HG03575 (cell line): ENCODE data around the gene NBEAL2.
"Not testable (repeated sequence)": the region's sequence is repeated elsewhere in the genome, so short reads cannot be mapped to it uniquely, and the experiment has no call there.

Experiments
- ATAC-seq: cut with Tn5 transposase; IDR thresholded peaks from one replicate; pipeline ENCODE4 v1.9.1; 2021; ENCODE audit not compliant: unreplicated experiment, insufficient number of reproducible peaks, low FRiP score; ENCODE audit errors: extremely low read depth

The NBEAL2 gene

GRCh38 chr3:46960081-46960701 lies 19.3 kb upstream of the NBEAL2 start:
- ATAC-seq = no peak

GRCh38 chr3:46960835-46961234 lies 18.6 kb upstream of the NBEAL2 start:
- ATAC-seq = no peak

GRCh38 chr3:46962427-46962826 lies 17.0 kb upstream of the NBEAL2 start:
- ATAC-seq = no peak

DNA sequence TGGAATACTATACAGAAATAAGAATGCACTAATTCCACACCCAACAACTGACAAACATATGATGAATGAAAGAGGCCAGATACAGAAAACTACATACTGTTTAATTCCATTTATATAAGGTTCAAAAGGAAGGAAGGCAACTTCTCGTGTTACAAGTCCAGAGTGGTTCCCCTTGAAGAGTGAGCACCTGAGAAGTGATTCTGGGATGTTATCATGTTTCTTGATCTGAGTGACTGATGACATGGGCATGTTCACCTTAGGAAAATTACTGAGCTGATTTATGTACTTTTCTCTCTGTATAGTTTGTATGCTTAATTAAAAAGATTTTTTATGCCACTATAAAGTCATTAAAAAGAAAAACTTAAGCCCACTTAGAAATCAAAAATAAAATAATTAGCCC lies 16.5 kb upstream of the NBEAL2 start:
- no peak for ATAC-seq

GRCh38 chr3:46964038-46964590 lies 15.4 kb upstream of the NBEAL2 start:
- ATAC-seq = not testable (repeated sequence)

DNA sequence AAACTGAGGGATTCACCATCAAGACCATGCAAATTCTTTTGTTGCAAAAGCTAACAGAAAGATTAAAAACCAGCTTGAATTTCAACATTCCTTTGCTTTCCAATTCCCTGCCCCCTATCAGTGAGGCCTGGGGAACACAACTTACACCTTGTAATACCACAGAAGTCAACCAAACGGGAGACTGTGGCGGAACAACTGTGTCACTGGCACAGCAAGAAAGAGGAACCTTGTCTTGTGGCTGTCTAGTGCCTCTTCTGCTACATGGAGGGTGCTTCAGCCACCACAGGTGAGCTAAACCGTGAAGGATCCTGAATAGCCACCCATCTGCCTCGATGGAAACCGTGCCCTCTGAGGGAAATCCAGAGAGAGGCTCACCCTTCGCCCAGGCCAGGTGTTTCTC lies 14.3 kb upstream of the NBEAL2 start:
- no peak for ATAC-seq

DNA sequence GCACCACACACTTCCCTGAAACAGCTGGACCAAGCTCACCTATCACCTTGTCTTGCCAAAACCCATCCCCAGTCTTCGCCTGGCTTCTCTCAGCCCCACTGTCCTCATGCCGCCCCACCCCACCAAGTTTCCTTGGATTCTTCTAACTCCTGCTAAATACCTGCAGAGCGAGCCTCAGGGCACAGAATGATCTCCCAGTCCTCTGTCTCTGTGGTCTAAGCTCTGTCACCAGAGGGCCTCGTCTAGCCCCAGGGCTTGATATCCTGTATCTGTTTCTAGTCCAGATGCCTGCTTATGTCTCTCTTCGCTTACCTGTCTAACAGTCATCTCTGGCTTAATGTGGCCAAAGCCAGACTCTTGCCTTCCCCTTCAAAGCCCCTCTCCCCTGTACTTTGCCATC lies 12.7 kb upstream of the NBEAL2 start:
- no peak for ATAC-seq

GRCh38 chr3:46968783-46969428 lies 10.6 kb upstream of the NBEAL2 start:
- ATAC-seq = no peak

- ATAC-seq = no peak
These were observed 8.9 kb upstream of the NBEAL2 start for GRCh38 chr3:46970391-46971091.

- ATAC-seq = no peak
These were observed 8.3 kb upstream of the NBEAL2 start for GRCh38 chr3:46971151-46971550.

GRCh38 chr3:46971742-46972141 lies 7.7 kb upstream of the NBEAL2 start:
- ATAC-seq = no peak

DNA sequence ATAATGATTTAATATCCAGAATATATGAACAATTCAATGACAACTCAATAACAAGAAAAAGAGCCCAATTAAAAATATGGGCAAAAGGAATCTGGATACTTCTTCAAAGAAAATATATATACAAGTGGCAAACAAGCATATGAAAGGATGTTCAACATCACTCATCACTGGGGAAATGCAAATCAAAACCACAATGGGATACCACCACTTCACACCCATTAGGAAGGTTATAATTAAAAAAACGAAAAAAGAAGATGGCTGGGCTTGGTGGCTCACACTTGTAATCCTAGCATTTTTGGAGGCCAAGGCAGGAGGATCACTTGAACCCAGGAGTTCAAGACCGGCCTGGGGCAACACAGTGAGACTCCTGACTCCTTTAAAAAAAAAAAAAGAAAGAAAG lies 7.1 kb upstream of the NBEAL2 start:
- no peak for ATAC-seq

- ATAC-seq = no peak
These were observed 4.9 kb upstream of the NBEAL2 start for GRCh38 chr3:46974421-46975171.

DNA sequence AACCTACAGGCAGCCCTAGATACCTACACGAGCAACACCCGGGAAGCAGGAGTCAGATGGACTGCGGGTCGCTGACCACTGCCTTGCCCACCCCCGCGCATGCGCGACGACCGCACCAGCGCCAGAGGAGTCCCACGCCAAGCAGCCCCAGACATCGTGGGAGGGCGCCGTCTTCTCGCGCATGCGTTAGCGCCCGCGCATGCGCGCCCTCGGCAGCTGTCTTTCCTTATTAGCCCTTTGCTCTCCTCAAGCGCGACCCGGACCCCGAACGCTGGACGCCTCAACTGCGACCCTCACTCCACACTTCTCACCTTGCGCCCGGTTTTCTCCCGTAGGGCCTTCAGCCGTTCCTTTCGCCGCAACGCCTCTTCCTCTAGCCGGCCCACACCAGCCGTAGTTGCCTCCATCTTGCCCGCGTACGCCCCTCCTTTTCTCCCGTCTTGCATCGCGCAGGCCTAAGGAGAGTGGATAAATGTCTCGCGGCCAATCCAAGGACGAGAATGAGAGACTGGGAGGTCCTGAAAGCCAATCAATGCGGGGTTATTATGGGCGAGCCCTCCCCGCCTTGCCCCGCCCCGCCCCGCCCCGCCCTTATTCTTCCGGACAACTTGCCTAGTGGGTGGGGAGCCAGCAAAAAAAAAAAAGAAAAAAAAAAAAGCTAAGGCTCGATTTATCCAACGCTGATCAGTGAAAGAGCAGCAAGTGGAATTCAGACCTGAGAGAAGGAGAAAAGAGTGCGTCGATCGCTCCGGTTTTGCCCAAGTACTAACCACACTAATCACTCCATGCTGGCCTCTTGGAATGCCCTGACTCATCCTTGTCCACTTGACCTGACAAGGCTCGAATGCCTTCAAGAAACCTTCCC lies 2.9 kb upstream of the NBEAL2 start, which contains the start of gene CCDC12:
TSS of gene CCDC12 (minus strand) at position 420 of the 865 bp plus-strand sequence. CDS start at position 407, 13 bp downstream.
- ATAC-seq = no peak

DNA sequence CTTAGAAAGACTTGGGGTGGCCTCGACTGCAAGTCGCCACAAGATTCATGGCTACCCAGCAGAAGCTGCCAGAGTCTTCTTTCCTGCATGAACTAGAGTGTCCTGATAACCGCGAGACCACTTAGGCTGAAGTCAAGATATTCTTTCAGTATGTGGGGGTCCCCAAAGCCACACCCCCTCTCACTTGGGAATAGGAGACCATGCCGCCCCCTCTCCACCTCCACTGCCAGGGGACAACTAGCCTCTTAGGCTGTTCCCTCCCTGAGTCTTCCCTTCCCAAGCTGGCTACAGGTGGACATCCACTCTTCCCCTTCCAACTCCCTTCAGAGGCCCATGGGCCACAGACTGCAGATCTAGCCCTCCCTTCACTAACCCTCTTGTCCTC lies 1.7 kb upstream of the NBEAL2 start:
- ATAC-seq = no peak

DNA sequence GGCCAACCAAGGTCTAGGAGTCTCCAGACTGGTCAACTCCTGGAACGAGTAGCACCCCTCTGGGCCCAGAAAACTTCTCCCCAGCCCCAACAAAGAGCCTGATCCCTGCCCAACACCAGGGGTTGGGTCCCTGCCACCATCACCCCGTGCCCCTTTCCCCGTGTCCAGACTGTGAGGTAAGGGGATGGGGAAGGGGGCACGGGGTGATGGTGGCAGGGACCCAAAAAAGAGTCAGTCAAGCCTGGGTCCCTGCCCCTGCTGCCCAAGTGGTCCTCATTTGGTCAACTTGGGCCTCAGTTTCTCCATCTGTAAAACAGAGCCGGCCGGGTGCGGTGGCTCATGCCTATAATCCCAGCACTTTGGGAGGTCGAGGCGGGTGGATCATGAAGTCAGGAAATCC lies 1.1 kb upstream of the NBEAL2 start:
- no peak for ATAC-seq

DNA sequence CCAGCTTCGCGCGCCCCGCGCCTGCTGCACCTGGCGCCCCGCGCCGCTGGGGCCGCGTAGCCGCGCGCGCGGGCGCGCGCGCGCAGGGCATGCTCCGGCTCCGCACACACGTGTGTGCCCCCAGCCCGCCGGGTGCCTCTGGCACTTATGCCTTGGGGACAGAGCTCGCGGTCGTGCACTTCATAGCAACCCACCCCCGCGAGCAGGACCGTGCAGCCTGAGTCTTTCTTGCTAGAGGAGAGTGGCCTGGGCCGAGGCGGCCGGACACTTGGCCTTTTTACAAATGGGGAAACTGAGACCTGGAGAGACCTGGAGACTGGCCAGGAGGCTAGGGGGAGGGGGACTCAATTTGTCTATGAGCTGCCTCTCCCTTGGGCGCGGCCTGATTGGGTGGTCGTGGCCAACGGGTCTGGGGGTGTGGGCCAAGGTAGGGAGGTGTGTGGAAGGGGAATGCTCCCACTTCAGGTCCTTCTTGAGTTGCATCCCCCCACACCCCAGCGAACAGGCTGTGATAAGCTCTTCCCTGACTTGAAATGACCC lies 562 bp downstream of the NBEAL2 start:
- no peak for ATAC-seq

GRCh38 chr3:46981932-46982471 lies 2.5 kb downstream of the NBEAL2 start:
- ATAC-seq = no peak
